GM23248 (cell line): ENCODE results near the gene TRAF3. TPM values are rescaled to one million over a fixed set of nuclear protein-coding genes. Genes with fewer than 3 reads are reported as not detected.

Experiments
- DNase-seq: peaks from one replicate; pipeline ENCODE4 v3.0.0-alpha.2; 2015
- H2AFZ ChIP-seq: fragments of 200-600 bp; sonication (generic); 2 replicates; pipeline ENCODE4 v1.6.1; 2016; ENCODE audit warnings: antibody characterized with exemption
- H3F3A ChIP-seq: fragments of 200-600 bp; sonication (generic); 2 replicates; pipeline ENCODE4 v1.6.1; 2016; ENCODE audit warnings: mild to moderate bottlenecking, antibody characterized with exemption, mixed run types; ENCODE audit not compliant: insufficient read depth
- H3K27ac ChIP-seq: fragments of 200-600 bp; sonication (generic); 2 replicates; pipeline ENCODE4 v1.5.1; 2016; ENCODE audit warnings: mild to moderate bottlenecking
- H3K27me3 ChIP-seq: fragments of 200-600 bp; sonication (generic); replicated peaks from 2 replicates; pipeline ENCODE4 v1.6.1; 2016; ENCODE audit warnings: mild to moderate bottlenecking; ENCODE audit not compliant: insufficient read depth
- H3K36me3 ChIP-seq: fragments of 200-600 bp; sonication (generic); 2 replicates; pipeline ENCODE4 v1.6.1; 2016; ENCODE audit warnings: low read depth, mild to moderate bottlenecking
- H3K4me1 ChIP-seq: fragments of 200-600 bp; sonication (generic); 2 replicates; pipeline ENCODE4 v1.6.1; 2016; ENCODE audit warnings: mild to moderate bottlenecking; ENCODE audit not compliant: insufficient read depth
- H3K4me2 ChIP-seq: fragments of 200-600 bp; sonication (generic); one replicate; pipeline ENCODE4 v1.6.1; 2016; ENCODE audit warnings: mild to moderate bottlenecking; ENCODE audit not compliant: unreplicated experiment
- H3K4me3 ChIP-seq: fragments of 200-600 bp; sonication (generic); 2 replicates; pipeline ENCODE4 v1.5.1; 2016; ENCODE audit warnings: mild to moderate bottlenecking
- H3K79me2 ChIP-seq: fragments of 200-600 bp; sonication (generic); 2 replicates; pipeline ENCODE4 v1.6.1; 2016; ENCODE audit warnings: mild to moderate bottlenecking; ENCODE audit not compliant: insufficient read depth
- H3K9ac ChIP-seq: fragments of 200-600 bp; sonication (generic); 2 replicates; pipeline ENCODE4 v1.6.1; 2016; ENCODE audit warnings: mild to moderate bottlenecking
- H3K9me2 ChIP-seq: fragments of 200-600 bp; sonication (generic); 2 replicates; pipeline ENCODE4 v1.6.1; 2016; ENCODE audit warnings: mixed run types, mild to moderate bottlenecking, moderate library complexity; ENCODE audit not compliant: insufficient read depth
- H3K9me3 ChIP-seq: fragments of 200-600 bp; sonication (generic); one replicate; pipeline ENCODE4 v1.6.1; 2017; ENCODE audit warnings: low read depth
- H4K20me1 ChIP-seq: fragments of 200-600 bp; sonication (generic); 2 replicates; pipeline ENCODE4 v1.6.0; 2016; ENCODE audit not compliant: insufficient read depth
- EZH2 ChIP-seq: fragments of 200-600 bp; sonication (generic); IDR thresholded peaks from 2 replicates; pipeline ENCODE4 v1.6.1; 2018; ENCODE audit warnings: antibody characterized with exemption, mild to moderate bottlenecking; ENCODE audit not compliant: insufficient read depth, poor library complexity, severe bottlenecking
- EZH2phosphoT487 ChIP-seq: fragments of 200-600 bp; sonication (generic); IDR thresholded peaks from 2 replicates; pipeline ENCODE4 v1.6.1; 2018; ENCODE audit warnings: antibody characterized with exemption, moderate library complexity, mild to moderate bottlenecking, low read depth; ENCODE audit not compliant: insufficient read depth
- WGBS, 2 experiments: methylation state at CpG; one replicate each; pipeline ENCODE4 v1.1.6; 2015 to 2017; ENCODE audit warnings: low lambda C conversion rate in 2 of 2, low coverage in 1 of 2; ENCODE audit errors: missing lambda C conversion rate in 2 of 2; 5-methylcytosine and 5-hydroxymethylcytosine counted together
- in situ Hi-C: fragments of 300-500 bp; cut with MboI; formaldehyde crosslinking; loops from 2 replicates; pipeline ENCODE4 v1.15.0; 2020
- polyA plus RNA-seq: library from polyadenylated mRNA; unstranded; fragments of >200 nt; fragmentation: Nextera tagmentation; extraction: Ambion mirVana; gene quantifications from 2 replicates; pipeline ENCODE4 v1.2.1, GENCODE V29; 2016
- total RNA-seq: library from RNA; depleted of rRNA; stranded (reverse); fragments of >200 nt; shearing (Covaris generic); gene quantifications from 2 replicates; pipeline ENCODE4 v1.2.3, GENCODE V29; 2014

Gene TRAF3
- total and polyA plus RNA-seq, 2 experiments from 2014 or later, result 7.9 to 17.9 TPM

- Histone ChIP-seq H2AFZ (no peak overlapping the region), H3K36me3 (no peaks in the 10 kb centered on the region), H3K27me3 (no peaks in the 10 kb centered on the region), H3K9ac (no peak overlapping the region), H3K79me2 (peaks cover 100% of the 10 kb centered on the region), H3K9me2 (no peaks in the 10 kb centered on the region), H3K4me2 (no peak overlapping the region), H3K9me3 (no peaks in the 10 kb centered on the region), H3K27ac (no peak overlapping the region), H4K20me1 (peaks cover 4% of the 10 kb centered on the region; the same call in 1 of the 2 replicates), H3K4me3 (no peak overlapping the region), H3K4me1 (no peaks in the 10 kb centered on the region), H3F3A (peaks cover under 1% of the 10 kb centered on the region; the same call in 1 of the 2 replicates)
- DNase-seq, result no peak
- in situ Hi-C loops, result no loop called here
- WGBS, 2 experiments, result 87 to 89% methylated on average over 5 of the region's 5 CpGs
- TF ChIP-seq EZH2phosphoT487 (no peak), EZH2 (no peak)
Observed at GRCh38 chr14:102789349-102789748, 12.1 kb downstream of the TRAF3 start.

GRCh38 chr14:102793531-102794328 lies 16.5 kb downstream of the TRAF3 start:
- no peak overlapping the region for H3K27ac ChIP-seq
- peaks cover 91% of the 10 kb centered on the region for H3K79me2 ChIP-seq
- no peaks in the 10 kb centered on the region for H3K27me3 ChIP-seq
- no peaks in the 10 kb centered on the region for H3K36me3 ChIP-seq
- peaks cover 18% of the 10 kb centered on the region for H3K4me1 ChIP-seq
- H3F3A ChIP-seq, result peaks cover 23% of the 10 kb centered on the region
- no peaks in the 10 kb centered on the region for H3K9me2 ChIP-seq
- H3K4me3 ChIP-seq, result no peak overlapping the region
- 98 to 99% methylated on average over 3 of the region's 3 CpGs for WGBS, 2 experiments
- DNase-seq, result no peak
- no peak overlapping the region for H3K9ac ChIP-seq
- no peak for TF ChIP-seq EZH2phosphoT487
- TF ChIP-seq EZH2, result no peak
- H4K20me1 ChIP-seq, result no peaks in the 10 kb centered on the region
- in situ Hi-C loops, result no loop called here
- no peaks in the 10 kb centered on the region for H3K9me3 ChIP-seq
- H2AFZ ChIP-seq, result no peak overlapping the region
- no peak overlapping the region for H3K4me2 ChIP-seq

GRCh38 chr14:102795060-102795925 lies 18.0 kb downstream of the TRAF3 start:
- Histone ChIP-seq H3K4me3 (peak overlapping the region; percentile 49), H3K9ac (peak overlapping the region; percentile 64), H3K27me3 (no peaks in the 10 kb centered on the region), H3K9me2 (no peaks in the 10 kb centered on the region), H3K4me2 (peak overlapping the region; percentile 74), H4K20me1 (no peaks in the 10 kb centered on the region), H3K9me3 (no peaks in the 10 kb centered on the region), H3K79me2 (peaks cover 85% of the 10 kb centered on the region), H3K4me1 (peaks cover 28% of the 10 kb centered on the region), H3F3A (peaks cover 32% of the 10 kb centered on the region), H3K27ac (peak overlapping the region; percentile 84), H3K36me3 (no peaks in the 10 kb centered on the region), H2AFZ (peak overlapping the region; percentile 48)
- DNase-seq, result peak; percentile 93
- TF ChIP-seq EZH2 (no peak), EZH2phosphoT487 (no peak)
- in situ Hi-C loops, result no loop called here
- 9 to 13% methylated on average over 2 of the region's 2 CpGs for WGBS, 2 experiments

GRCh38 chr14:102796661-102797190 lies 19.5 kb downstream of the TRAF3 start:
- Histone ChIP-seq H3K79me2 (peaks cover 83% of the 10 kb centered on the region), H3K9ac (no peak overlapping the region), H3K9me2 (no peaks in the 10 kb centered on the region), H3K4me2 (no peak overlapping the region), H4K20me1 (no peaks in the 10 kb centered on the region), H3K9me3 (no peaks in the 10 kb centered on the region), H3K27me3 (no peaks in the 10 kb centered on the region), H2AFZ (no peak overlapping the region), H3K4me1 (peaks cover 29% of the 10 kb centered on the region), H3K27ac (no peak overlapping the region), H3F3A (peaks cover 35% of the 10 kb centered on the region), H3K36me3 (no peaks in the 10 kb centered on the region), H3K4me3 (no peak overlapping the region)
- 93 to 94% methylated on average over 8 of the region's 8 CpGs for WGBS, 2 experiments
- in situ Hi-C loops, result no loop called here
- no peak for TF ChIP-seq EZH2phosphoT487
- no peak for TF ChIP-seq EZH2
- DNase-seq, result no peak
